Stimulated activated CD8-positive, alpha-beta memory T cell treated with anti-CD3 and anti-CD28 coated beads, Interleukin-15, amount 100 ng/mL, for 24 hours (primary cell): ENCODE results near the gene IRF7.

Experiments used
- DNase-seq: peaks from one replicate; pipeline ENCODE4 v3.0.0-alpha.2; 2020; ENCODE audit warnings: low read depth

The IRF7 gene

DNA sequence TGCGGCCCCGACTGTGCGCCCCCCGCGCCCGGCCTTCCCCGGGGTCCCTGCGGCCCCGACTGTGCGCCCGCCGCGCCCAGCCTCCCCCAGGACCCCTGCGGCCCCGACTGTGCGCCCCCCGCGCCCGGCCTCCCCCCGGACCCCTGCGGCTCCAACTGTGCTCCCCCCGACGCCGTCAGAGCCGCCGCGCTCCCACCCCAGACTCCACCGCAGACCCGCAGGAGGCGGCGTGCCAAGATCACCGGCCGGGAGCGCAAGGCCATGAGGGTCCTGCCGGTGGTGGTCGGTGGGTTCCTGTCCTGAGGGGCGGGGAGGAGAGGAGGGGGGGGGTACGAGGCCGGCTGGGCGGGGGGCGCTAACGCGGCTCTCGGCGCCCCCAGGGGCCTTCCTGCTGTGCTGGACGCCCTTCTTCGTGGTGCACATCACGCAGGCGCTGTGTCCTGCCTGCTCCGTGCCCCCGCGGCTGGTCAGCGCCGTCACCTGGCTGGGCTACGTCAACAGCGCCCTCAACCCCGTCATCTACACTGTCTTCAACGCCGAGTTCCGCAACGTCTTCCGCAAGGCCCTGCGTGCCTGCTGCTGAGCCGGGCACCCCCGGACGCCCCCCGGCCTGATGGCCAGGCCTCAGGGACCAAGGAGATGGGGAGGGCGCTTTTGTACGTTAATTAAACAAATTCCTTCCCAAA, 24.4 kb upstream of the IRF7 start:
- no peak for DNase-seq

DNA sequence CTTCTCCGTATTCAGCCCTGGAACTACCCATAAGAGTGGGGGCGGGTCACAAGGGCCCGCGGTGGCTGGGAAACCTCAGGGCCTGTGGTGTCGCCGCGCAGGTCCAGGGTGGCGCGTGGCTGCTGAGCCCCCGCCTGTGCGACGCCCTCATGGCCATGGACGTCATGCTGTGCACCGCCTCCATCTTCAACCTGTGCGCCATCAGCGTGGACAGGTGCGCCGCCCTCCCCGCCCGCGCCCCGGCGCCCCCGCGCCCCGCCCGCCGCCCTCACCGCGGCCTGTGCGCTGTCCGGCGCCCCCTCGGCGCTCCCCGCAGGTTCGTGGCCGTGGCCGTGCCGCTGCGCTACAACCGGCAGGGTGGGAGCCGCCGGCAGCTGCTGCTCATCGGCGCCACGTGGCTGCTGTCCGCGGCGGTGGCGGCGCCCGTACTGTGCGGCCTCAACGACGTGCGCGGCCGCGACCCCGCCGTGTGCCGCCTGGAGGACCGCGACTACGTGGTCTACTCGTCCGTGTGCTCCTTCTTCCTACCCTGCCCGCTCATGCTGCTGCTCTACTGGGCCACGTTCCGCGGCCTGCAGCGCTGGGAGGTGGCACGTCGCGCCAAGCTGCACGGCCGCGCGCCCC, 23.7 kb upstream of the IRF7 start:
- DNase-seq, result no peak

DNA sequence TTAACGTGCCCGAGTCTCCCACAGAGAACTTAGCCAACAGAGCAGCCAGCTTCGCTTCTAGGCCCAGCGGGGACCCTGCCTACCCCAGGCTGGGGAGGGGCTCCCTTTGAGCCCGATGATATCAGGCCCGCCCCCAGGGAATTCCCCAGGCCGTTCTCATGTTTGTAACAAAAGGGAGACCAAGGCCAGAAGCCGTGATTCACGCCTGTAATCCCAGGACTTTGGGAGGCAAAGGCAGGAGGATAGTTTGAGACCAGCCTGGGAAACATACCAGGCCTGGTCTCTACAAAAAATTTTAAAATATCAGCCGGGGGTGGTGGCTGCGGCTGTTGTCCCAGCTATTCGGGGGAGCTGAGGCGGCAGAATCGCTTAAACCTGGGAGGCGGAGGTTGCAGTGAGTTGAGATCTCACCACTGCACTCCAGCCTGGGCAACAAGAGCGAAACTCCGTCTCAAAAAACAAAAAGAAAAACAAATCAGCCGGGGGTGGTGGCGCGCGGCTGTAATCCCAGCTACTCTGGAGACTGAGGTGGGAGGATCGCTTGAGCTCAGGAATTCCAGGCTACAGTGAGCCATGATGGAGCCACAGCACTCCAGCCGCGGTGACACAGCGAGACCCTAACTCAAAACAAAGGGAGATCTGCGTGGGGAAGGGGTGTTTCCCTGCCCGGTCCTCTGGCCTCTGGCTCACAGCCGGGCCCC, 23.0 kb upstream of the IRF7 start:
- no peak for DNase-seq

DNA sequence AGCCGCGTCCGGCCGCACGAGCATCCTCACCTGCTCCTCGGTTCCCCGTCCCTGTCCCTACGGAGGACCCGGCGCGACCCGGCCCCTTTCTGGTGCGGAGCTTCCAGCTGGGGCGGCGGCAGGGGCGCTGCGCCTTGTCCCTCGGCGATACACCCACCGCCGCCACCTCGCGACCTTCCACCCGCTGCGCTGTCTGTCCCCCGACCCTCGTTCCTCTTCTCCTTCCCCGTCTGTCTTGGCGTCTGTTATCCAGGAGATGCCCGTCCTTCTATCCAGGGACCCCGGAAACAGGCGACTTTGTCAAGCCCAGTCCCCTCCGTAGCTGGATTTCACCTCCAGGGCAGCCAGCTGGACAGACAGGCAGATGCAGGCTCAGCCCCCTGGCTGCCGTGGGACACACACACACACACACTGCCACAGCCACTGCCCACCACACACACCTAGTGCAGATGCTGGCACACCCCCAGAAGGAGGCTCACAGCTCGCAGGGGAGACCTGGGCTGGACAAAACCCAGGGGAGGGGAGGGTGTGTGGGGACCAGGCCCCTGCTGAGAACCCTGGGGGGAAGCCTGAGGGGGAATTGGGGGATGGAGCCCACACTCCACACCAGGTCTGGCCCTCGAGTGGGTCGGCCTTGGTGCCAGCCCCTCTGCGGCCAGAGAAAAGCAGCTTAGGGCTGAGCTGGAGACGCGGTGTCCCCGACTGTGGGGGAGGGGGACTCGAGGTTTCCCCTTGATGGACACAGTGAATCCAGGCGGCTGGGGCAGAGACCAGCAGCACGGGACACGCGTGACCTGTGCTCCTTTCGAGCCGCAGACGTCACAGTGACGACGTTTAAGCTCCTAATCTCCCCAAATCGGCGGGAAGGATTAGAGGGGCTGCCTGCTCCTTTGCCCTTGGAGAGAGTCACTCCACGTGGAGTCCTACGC, 22.1 kb upstream of the IRF7 start:
- DNase-seq, result no peak

DNA sequence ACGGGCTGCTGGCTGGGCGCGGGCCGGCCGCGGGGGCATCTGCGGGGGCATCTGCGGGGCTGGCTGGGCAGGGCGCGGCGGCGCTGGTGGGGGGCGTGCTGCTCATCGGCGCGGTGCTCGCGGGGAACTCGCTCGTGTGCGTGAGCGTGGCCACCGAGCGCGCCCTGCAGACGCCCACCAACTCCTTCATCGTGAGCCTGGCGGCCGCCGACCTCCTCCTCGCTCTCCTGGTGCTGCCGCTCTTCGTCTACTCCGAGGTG, 21.5 kb upstream of the IRF7 start:
- DNase-seq, result no peak

DNA sequence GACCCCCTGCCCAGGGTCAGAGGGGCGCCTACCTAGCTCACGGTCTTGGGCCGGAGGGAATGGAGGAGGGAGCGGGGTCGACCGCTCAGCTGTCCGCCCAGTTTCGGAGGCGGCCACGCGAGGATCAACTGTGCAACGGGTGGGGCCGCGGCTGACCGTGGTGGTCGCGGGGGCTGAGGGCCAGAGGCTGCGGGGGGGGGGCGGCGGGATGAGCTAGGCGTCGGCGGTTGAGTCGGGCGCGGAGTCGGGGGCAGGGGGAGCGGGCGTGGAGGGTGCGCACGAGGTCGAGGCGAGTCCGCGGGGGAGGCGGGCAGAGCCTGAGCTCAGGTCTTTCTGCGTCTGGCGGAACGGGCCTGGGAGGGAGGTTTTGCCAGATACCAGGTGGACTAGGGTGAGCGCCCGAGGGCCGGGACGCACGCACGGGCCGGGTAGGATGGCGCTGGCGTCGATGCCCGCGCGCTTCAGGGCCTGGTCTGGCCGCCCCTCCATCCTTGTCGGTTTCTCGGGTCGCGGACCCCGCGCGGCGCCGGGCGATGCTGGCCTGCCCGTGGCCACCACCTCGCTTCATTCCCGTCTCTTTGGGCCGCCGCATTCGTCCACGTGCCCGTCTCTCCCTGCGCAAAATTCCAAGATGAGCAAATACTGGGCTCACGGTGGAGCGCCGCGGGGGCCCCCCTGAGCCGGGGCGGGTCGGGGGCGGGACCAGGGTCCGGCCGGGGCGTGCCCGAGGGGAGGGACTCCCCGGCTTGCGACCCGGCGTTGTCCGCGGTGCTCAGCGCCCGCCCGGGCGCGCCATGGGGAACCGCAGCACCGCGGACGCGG, 21.0 kb upstream of the IRF7 start, which contains the start of gene DRD4:
Gene DRD4, plus strand, starts transcription at position 759 of the 822 bp plus-strand sequence. Its CDS starts 36 bp downstream, at position 795.
- no peak for DNase-seq

DNA sequence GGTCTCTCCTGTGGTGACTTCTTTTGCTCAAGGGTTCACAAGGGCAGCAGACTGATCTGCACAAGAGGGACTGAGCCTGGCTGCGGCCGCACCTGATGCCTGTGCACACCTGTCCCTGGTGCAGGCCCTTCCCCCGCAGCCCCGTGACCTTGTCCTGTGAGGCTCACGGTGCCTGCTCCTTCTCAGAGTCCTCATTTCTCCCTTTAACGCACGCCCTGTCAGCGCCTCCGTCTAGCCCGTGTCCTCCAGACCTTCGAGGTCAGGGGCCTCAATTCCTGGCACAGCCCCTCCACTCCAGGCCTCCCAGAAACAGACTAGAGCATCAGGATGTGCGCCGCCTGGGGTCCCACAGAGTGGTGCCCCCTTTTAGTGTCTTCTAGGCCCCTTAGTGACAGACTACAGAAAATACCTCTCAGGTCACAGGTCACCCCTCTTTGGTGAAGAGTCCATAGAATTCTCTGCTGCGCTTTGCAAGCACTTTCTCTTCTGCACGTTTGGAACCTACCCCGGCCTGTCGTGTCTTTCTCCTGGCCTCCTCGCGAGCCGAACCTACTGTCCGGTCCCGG, 20.3 kb upstream of the IRF7 start:
- DNase-seq, result no peak

DNA sequence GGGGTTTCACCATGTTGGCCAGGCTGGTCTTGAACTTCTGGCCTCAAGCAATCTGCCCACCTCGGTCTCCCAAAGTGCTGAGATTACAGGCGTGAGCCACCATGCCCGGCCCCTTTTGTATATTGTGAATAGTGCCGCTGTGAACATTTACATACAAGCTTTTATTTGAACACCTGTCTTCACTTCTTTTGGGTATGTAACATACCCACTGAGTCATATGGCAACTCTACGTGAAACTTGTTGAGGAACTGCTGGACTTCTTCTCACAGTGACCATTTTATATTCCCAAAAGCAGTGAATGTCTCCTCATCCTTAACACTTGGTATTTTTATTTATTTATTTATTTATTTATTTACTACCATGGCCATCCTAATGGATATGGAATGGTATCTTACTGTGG, 15.1 kb upstream of the IRF7 start:
- no peak for DNase-seq

DNA sequence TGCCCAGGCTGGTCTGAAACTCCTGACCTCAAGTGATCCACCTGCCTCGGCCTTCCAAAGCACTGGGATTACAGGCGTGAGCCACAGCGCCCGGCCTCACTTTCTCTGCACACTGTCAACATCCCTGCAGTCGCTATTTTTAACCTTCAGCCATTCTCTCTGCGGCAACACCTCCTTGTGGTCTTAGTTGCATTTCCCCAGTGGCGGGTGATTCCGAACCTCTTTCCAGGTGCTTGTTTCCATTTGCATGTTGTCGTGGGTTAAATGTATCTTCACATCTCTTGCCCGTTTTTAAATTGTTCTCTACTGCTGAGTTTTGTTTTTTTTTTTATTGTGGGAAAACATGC, 13.5 kb upstream of the IRF7 start:
- no peak for DNase-seq

DNA sequence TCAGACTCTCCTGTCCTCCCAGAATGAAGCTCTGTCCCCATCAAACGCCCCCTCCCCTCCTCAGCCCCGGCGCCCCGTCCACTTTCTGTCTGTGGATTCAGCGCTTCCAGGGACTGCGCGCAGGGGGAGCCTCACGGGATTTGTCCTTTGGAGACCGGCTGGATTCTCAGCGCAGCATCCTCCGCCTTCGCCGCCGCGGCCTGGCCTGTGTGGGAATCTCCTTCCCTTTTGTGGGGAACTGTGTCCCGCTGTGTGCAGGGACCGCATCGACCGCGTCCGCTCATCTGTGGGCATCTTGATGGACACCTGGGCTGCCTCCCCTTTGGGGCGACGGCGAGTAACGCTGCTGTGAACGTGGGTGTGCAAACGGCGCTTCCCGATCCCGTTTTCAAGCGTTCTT, 12.3 kb upstream of the IRF7 start:
- no peak for DNase-seq

DNA sequence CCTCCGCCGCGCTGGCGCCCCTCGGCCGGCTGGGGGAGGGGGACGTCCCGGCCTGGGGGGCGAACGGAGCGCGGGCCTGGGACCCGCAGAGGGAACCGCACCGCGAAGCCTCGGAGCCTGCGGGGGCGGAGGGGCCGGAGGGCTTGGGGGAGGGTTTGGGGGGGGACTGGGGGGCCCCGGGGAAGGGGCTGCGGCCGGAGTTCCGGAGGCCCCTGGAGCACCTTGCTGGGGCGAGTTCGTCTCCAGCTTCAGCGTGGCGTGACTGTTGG, 11.5 kb upstream of the IRF7 start:
- no peak for DNase-seq

DNA sequence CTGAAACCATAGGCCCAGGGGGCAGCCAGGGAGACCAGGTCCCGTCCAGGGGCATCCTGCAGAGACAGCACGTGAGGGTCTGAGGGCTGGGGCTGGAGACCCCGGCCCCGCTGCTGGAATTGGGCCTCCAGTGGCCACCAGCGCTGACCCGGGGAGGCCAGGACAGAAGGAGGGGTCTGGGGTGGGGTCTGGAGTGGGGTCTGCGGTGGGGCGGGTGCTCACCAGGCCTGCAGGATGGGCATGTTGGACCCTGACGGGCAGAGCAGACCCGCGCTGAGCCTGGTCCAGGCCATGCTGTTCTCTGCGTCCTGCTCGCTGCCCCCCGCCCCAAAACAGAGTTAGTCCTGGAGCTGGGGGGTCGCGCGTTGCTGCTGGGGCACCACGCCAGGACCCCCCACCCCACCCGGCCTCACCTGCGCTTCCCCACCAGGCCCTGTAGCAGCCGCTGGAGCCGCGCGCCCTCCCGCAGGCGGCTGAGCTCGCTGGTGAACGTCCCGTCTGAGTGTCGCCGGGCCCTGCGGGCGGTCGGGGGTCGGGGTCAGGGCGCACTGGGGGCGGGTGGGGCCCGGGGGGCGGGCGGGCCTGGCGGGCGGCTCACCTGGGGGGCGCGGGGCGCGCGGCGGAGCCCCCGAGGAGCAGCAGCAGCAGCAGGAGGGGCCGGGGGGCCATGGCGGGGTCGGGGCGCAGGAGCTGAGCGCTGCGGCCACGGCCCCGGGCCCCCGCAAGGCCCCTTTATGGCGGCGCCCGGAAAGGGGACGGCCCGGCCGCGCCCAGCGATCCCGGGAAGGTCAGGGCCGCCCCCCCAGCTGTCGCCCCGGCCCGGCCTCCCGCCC, 10.9 kb upstream of the IRF7 start, which contains the start of gene SCT:
Gene SCT, minus strand, starts transcription at position 707 of the 833 bp plus-strand sequence. Its CDS starts 38 bp downstream, at position 669.
- DNase-seq, result no peak

DNA sequence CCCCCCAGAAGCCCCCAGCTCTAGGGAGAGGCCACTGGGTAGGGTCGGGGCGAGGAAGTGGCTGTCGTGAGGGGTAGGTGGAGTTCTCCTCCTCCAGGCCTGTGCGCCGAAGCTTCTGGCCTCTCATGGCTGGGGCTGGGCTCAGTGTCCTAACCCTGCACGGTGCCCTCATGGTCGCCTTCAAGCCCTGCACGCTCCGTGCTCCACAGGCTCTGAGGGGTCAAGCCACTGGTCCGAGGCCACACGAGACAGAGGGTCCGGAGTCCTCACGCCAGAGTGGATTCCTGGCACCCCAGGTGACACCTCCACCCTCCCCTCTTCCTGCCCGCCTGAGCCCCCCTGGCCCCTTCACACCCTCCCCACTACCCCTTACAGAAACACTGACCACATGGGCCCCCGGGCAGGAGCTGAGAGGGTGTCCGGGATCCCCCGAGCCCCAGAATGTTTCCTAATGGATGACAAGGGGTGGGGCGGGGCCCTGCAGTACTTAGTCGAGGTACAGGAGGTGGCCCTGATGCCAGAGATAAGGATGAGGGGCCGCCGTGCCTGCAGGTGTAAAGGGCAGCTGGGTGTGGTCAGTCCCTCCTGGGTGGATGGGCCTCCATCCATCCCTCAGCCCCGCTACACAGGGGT, 10.0 kb upstream of the IRF7 start:
- no peak for DNase-seq

DNA sequence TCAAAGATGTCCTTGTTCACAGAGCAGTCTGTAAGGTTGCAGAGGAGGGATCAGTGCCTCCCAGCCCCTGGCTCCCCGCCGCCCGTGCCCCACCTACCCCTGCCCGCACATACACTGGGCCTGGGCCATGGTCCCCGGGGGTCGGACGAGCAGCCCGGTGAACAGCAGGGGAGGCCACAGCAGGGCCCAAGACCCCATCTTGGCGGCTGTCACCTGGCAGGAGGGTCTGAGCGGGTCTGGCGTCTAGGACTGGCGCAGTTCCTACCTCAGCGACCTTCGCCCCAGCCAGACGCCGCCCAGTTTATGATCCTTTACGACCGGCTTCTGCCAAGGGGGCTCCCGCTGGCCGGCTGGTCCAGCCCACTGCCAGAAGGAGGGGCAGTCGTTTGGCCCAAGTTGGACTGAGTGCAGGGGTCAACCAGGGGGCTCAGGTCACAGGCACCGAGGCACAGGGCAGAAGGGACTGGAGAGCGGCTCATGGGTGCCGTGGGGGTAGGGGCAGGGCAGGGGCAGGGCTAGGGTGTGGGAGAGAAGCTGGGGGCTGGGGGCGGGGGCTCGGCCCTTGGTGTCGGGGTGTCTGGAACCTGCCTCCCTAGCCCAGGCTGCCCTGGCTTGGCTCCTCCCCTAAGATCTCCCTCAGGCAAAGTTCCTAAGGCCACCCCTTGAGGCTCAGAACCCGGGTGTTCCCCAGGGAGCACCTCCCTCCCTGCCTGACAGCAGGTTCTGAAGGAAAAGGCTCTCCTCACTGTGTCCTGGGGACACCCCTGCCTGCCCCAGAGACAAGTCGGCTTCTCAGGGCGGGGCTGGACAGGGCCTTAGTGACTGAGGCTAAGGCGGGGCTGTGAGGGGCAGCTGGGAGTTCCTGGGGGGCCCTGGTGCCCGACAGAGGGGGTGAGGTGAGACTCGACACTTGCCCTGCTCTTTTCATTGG, 9.2 kb upstream of the IRF7 start, which contains the start of gene CDHR5:
Gene CDHR5, minus strand, starts transcription at position 251 of the 931 bp plus-strand sequence. Its CDS starts 53 bp downstream, at position 198.
- no peak for DNase-seq

DNA sequence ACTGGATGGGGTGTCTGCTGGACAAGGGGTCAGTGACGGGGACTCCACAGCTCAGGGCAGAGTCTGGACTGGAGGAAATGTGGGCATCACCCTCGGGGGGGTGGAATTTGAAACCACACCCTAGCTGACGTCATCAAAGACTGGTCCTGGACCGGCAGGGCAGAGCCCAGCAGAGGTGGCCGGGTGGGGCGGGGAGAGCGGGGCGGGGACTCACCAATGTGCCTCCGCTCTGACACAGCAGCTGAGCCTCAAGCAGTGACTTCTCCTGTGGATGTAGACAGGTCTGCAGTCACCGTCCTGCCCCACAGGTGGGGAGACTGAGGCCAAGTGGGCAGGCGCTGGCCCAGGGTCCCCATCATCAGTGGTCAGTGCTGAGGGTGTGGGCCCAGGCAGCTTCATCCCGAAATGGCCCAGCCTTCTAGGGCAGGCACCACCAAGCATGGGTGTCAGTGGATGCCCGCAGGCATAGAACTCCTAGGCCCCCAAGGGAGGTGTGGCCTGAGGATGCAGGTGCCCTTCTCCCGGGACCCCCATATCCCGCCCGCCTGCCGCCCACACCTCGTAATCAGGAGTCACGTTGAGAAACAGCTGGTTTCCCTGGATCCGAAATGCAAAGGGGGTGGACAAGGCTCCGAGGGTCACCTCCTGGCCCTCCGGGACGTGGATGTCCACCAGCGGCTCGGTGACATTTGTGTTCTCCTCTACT, 8.4 kb upstream of the IRF7 start:
- no peak for DNase-seq

DNA sequence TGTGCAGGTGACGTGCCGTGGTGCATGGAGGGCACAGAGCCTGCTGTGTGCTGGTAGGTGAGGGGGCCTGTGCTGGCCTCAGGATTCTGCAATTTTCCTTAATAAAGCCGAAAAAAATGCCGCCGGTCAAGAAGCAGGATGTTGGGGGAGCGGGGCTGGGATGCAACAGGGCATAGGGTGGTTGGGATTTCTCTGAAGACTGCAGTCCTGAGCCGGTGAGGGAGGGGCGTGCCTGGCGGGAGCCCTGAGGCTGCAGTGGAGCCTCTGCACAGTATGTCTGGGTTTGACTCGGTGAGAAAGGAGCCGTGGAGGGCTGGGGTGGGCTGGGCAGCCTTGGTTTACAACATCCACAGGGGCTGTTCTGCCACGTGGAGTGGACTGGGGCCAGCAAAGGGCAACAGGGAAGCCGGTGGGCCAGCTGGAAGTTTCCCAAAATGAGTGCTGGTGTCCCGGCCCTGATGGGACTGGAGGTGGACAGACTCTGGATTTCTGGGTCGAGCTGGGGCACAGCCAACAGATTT, 7.7 kb upstream of the IRF7 start:
- DNase-seq, result no peak

DNA sequence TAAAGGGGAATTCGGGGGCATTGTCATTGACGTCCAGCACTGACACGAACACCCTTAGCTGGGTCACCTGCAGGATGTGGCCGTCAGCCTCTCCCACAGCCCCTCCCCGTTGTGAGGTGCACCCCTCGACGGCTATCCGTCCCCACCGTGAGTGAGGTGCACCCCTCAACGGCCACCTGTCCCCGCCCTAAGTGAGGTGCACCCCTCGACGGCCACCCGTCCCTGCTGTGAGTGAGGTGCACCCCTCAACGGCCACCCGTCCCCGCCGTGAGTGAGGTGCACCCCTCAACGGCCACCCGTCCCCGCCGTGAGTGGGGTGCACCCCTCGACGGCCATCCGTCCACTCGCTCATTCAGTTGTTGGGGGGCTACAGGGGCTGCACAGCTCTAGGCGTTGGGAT, 6.1 kb upstream of the IRF7 start:
- DNase-seq, result no peak
